Coronary artery (tissue), 2 donors: Measurements from ENCODE around the gene AGBL4.

Source experiments
- DNase-seq: peaks from one replicate; pipeline ENCODE4 v3.0.0-alpha.2; 2017; ENCODE audit warnings: low spot score
- H3K27ac ChIP-seq, 2 donors: fragments of 200-600 bp; sonication (generic); one replicate each; pipeline ENCODE4 v1.5.1; 2016 to 2019
- H3K4me3 ChIP-seq: fragments of 200-600 bp; sonication (generic); 2 replicates; pipeline ENCODE4 v1.5.1; 2016; ENCODE audit warnings: mild to moderate bottlenecking, moderate library complexity
- CTCF ChIP-seq: fragments of 200-600 bp; sonication (generic); IDR thresholded peaks from one replicate; pipeline ENCODE4 v1.5.1; 2019; ENCODE audit warnings: antibody characterized with exemption

Gene AGBL4

GRCh38 chr1:48558366-48558765 is 1465.4 kb downstream of the AGBL4 start:
- H3K4me3 ChIP-seq: no peak overlapping the region
- H3K27ac ChIP-seq: no peak overlapping the region
- no peak for TF ChIP-seq CTCF
- DNase-seq: no peak

GRCh38 chr1:48556186-48556850 is 1467.4 kb downstream of the AGBL4 start:
- H3K27ac ChIP-seq: no peak overlapping the region
- H3K4me3 ChIP-seq: no peak overlapping the region
- no peak for TF ChIP-seq CTCF
- no peak for DNase-seq

- no peak for TF ChIP-seq CTCF
- no peak for DNase-seq
- Histone ChIP-seq H3K27ac (no peak overlapping the region), H3K4me3 (no peak overlapping the region)
These were observed 1468.5 kb downstream of the AGBL4 start for GRCh38 chr1:48555271-48555670.

DNA sequence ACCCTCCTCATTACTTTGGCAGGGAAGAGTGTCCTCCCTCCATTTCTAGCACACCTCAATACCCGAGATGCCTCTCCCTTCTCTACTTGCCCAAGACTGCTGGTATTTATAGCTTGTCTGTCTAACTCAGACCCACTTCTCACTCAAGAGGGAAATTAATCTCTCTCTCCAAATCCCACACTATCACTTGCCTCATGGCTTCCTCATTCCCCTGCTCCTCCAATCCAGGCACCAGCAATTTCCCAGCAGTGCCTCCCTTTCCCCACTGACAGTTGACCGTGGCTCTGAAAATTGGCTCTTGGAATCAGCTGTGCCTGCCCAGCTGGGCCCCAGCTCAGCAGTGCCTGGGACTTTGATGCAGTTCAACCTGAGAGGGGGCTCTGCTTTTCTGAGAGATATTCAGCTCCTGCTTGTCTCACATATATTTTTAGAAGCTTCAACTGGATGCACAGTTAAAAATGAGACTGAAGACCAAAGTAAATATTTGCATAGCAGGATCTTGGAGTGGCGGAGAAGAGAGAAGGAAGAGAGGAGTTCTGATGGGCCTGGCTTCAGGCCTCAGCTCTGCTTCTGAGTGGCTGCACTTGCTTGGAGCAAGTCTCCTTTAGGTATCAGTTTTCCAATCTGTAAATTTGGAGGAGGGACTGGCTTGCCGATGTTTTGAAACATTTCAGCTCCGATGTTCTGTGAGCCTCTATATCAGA is 1470.7 kb downstream of the AGBL4 start:
- Histone ChIP-seq H3K27ac (no peak overlapping the region), H3K4me3 (no peak overlapping the region)
- no peak for DNase-seq
- TF ChIP-seq CTCF: no peak

DNA sequence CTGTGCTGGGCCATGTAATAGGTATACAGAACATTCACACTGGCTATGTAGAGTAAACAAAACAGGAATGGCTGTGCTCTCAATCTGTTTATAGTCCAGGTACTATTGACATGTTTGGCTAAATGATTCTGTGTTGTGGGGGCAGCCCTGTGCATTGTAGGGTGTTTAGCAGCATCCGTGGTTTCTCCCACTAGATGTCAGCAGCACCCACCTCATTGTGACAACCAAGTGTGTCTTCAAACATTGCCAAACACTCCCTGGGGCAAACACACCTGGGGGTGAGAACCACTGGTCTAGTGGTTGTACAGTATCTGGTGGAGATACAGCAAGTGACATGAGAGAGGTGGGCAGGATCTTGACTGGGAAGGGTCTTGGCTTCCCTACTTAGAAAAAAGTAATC is 1471.3 kb downstream of the AGBL4 start:
- TF ChIP-seq CTCF: no peak
- no peak overlapping the region for H3K27ac ChIP-seq
- H3K4me3 ChIP-seq: no peak overlapping the region
- no peak for DNase-seq

DNA sequence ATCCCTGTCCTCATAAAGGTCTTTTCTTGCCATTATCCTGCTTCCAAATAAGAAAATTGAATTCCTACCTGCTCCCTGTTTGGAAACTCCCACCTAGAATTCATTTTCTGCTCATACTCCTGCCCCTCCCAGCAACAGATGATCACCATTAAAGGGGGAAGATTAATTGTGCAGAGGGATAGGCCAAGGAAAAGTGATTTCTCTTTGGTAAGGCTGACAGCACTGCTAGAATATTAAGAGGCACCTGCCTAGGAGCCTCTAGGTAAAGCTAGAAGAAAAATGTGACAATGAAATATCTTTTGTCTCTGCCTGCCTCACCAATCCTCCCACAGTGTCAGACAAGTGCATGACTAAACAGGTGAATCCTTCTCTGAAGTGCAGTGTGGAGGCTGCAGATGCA is 1474.8 kb downstream of the AGBL4 start:
- H3K4me3 ChIP-seq: no peak overlapping the region
- TF ChIP-seq CTCF: no peak
- no peak for DNase-seq
- H3K27ac ChIP-seq: no peak overlapping the region

DNA sequence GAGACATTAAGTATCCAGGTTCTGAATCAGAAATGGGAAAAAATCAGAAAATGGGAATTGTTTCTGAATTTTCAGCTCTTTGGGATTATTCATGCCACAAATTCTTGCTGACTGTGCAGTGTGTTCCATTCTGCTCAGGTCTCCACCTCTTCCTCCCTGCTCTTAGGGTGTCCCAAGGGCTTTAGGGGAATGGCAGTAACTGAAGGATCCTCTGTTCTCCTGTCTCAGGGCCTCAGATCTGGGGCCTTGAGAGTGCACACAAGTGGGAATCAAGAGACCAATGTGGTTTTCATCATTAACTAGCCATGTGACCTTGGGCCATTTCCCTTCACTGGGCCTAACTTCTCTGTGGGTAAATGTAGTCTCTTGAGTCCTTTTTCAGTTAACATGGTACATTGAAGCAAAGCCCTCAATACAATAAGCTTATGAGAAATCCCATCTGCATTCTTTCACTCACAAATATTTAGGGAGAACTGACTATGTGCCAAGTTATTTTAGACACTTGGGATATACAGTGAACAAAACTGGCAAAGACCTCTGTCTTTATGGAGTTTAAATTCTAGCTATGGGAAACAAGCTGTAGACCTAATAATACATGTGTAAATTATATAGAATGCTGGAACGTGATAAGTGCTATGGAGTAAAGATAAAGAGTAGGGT is 1476.1 kb downstream of the AGBL4 start:
- Histone ChIP-seq H3K4me3 (no peak overlapping the region), H3K27ac (no peak overlapping the region)
- TF ChIP-seq CTCF: no peak
- no peak for DNase-seq
